Measurements from ENCODE around the gene PDE4D.

GRCh38 chr5:59479086-59479485 lies 414.4 kb downstream of the PDE4D start:
- TF ChIP-seq TAF1 (IDR thresholded peaks at IDR 0.05; ENCODE audit: borderline replicate concordance, low read depth, low read length) (no peak), POLR2AphosphoS5 (IDR thresholded peaks at IDR 0.05; ENCODE audit: low read depth, low read length) (no peak), POLR2A (IDR thresholded peaks at IDR 0.05; ENCODE audit: low read depth, low read length) (no peak)
